Measurements from ENCODE around the gene ABCB9.

ABCB9 gene

GRCh38 chr12:122994781-122995502, 28.7 kb upstream of the ABCB9 start:
- DNase-seq (ENCODE audit: low spot score): no peak

DNA sequence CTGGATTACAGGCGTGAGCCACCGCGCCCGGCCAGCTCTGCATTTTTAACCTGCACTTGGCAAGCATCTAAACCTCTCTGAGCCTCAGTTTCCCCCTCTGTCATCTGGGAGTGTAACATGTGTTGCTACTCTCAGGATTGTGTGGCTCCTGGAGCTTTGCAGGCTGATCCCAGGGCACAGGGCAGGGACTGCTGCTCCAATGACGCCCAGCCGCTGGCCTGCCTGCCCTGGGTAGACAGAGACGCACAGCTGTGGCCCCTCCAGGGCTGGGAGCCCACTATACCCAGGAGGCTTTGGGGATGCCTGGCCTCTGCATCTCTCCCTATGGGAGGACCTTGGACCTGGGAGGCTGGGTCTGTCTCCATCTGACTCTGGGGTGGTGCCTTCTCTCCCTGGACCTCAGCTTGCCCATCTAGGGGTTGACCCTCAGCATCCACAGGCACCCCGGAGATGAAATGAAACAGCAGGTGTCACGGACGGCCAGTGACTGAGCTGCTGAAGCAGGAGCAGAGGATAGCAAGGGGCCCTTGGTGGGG, 27.9 kb upstream of the ABCB9 start:
- DNase-seq (ENCODE audit: low spot score): no peak

- no peak for DNase-seq (ENCODE audit: low spot score)
These were observed 26.1 kb upstream of the ABCB9 start for GRCh38 chr12:122992386-122992785.

GRCh38 chr12:122991623-122992275, 25.5 kb upstream of the ABCB9 start:
- no peak for DNase-seq (ENCODE audit: low spot score)

DNA sequence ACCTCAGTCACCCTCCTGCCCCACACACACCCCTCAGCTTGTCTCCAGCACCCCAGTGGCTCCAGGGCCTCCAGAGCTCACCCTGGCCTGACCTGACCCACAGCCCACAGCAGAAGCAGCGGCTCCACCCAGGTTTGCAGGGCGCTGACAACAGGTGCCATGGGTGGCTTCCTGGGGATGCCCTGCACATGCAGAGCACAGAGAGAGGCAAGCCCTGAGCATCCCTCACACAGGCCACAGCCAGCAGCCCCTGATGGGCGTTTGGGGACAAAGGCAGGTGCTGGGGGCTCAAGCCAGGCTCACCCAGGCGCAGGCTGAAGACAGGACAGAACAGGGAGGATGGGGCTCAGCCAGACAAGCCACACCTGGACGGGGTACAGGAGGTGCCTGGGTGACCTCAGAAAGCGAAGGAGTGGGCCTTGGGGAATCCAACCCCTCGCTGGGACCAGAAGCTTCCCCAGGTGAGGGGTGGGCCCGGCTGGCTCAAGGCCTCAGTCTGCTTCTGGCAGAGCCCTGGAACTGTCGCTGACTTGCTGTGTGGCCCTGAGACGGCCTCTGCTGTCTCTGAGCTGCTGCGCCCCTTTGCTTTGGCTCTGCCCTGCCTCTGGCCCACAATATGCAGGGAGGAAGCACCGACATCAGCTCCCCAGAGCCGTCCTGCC, 24.8 kb upstream of the ABCB9 start:
- DNase-seq (ENCODE audit: low spot score): no peak

DNA sequence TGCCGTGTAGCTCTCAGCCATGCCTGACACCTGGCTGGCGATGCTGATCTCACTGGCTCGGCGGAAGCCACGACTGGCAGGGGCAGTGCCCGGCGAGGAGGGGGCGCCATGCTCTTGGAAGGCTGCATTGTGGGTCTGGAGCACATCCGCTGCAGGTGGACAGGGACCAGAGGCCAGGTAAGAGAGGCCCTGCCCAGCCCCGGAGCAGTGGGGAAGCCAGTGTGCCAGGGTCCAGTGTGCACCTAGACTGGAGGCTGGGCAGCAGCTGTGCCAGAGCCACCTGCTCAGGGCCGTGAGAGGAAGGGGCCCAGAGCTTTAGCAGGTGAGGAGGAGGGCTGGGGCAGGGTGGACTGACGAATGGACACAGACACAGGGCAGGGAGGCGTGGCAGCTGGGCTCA, 24.3 kb upstream of the ABCB9 start:
- DNase-seq (ENCODE audit: low spot score): no peak

DNA sequence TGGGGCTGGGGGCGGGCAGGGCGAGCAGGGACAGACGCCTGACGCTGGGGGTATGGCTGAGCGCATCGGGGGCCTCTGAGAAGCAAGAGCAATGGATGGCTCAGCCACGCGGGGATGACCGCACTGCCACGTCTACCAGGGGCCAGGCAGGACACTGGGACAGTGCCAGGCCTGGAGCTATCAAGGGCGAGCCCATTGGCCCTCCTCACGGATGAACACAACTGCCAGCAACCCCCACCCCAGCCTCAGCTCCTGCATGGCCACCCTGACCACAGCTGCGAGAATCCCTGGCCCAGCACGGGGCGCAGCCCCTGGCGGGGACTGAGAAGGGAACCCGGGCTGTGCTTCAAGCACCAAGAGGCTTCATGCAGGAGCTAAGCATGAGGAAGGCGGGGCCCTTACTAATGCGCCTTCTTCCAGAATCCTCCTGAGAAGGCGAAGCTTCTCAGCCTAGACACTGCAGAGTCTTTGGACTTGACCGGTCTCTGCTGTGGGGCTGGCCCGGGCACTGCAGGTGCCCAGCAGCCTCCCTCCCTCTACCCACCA, 23.7 kb upstream of the ABCB9 start:
- no peak for DNase-seq (ENCODE audit: low spot score)

- DNase-seq (ENCODE audit: low spot score): no peak
These were observed 23.1 kb upstream of the ABCB9 start for GRCh38 chr12:122989225-122989839.

DNA sequence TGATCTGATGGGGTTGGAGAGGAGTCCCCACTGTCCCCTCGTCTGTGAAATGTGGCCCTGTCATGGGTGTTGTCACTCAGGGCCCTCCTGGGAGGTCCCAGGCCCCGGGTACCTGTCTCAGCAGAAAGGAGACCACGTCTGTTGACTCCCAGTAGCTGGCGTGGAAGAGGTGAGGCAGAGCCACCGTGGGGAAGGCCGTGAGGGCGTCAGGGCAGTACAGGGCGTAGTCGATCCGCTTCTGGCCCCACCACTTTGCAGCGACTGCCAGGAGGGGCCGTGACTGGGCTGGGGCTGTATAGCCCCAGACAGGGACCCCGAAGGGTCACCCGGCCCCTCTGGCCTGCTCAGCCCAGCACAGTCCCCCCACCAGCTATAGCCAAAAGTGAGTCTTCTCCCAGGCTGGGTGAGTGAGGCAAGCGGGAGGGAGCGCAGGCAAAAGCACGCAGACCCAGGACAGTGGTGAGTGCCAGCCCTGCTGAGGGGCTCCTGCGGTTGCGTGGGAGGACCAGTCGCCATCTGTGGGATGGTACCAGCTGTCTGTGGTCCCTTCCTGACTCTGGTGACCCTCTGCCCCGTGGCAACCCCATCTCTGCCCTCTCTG, 22.4 kb upstream of the ABCB9 start:
- DNase-seq (ENCODE audit: low spot score): no peak

- DNase-seq (ENCODE audit: low spot score): no peak
These were observed 21.8 kb upstream of the ABCB9 start for GRCh38 chr12:122988036-122988435.

DNA sequence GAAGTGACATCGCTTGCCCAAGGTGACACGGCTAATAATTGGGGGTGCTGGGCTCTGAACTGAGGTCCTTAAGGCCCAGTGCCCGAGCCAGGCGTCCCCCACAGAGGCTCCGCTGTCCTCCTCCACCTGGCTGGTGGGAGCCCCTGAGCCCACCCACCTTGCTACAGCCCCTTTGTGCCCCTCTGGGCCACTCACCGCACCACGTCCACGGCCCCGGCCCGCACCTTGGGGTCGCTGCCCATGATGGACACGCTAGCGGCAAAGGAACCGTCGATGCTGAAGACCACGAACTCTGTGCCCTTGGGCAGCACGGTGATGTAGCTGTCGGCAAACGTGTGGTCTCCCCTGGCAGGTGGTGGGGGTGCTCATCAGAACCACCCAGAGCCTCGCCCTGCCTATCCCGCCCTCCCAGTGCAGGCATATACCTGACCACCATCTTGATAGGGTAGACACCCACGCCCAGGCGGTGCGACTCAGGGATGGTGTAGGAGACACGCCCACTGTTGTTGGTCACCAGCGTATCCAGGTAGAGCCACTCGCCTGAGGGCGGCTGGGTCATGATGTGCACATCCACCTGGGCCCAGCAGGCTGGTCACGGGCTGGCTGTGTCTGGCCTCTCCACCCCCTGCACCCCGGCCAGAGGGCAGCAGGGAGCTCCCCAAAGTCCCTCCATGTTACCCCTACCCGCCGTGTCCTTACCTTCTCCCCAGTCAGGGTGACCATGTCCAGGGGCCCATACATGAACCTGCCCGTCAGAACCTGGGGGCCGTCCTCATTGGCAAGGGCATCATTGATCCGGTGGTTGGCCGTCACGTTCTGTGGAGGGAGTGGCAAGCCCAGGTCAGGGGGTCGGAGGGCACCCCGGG, 21.1 kb upstream of the ABCB9 start:
- DNase-seq (ENCODE audit: low spot score): no peak

- DNase-seq (ENCODE audit: low spot score): no peak
These were observed 20.1 kb upstream of the ABCB9 start for GRCh38 chr12:122986258-122986871.

DNA sequence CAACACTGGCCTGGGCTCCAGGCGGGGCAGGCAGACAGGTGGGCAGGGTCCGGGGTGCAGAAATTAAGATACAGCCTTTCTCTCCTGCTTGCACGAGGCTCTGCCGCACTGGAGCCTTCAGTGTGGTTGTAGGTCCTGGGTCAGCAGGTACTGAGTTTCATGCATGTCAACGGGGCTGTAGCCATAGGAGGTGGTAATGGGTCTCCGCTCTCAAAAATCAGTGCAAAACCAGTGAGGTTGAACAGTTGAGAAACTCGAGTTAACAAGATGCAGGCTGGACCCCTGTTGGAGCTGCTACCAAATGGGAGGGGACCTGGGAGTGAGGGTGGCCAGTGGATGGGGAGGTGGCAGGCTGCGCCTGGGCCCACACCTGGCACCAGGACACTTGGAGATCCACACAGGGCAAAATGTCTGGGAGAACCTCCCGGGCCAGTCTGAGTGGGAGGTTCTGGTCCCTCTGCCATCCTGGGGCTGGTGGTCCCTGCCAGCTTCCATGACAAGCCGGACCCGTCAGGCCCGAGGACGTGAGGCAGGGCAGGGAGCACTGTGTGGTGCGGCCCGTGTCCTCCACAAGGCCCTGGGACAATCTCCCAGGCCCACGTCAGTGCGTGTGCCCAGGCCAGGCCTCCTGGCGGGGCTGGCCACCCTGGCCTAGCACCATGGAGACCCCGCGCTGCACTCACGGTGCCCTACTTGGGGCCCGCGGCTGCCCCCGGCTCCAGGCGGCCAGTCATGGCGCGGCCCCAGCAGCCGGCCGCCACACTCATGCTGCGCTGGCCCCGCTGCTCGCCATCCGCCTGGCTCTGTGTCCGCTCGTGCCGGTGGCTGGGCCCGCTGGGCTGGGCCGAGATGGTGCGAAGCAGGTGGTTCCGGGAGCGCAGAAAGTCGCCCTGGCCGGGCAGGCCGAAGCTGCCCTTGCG, 19.3 kb upstream of the ABCB9 start:
- no peak for DNase-seq (ENCODE audit: low spot score)

GRCh38 chr12:122984612-122985337, 18.5 kb upstream of the ABCB9 start:
- DNase-seq (ENCODE audit: low spot score): no peak

DNA sequence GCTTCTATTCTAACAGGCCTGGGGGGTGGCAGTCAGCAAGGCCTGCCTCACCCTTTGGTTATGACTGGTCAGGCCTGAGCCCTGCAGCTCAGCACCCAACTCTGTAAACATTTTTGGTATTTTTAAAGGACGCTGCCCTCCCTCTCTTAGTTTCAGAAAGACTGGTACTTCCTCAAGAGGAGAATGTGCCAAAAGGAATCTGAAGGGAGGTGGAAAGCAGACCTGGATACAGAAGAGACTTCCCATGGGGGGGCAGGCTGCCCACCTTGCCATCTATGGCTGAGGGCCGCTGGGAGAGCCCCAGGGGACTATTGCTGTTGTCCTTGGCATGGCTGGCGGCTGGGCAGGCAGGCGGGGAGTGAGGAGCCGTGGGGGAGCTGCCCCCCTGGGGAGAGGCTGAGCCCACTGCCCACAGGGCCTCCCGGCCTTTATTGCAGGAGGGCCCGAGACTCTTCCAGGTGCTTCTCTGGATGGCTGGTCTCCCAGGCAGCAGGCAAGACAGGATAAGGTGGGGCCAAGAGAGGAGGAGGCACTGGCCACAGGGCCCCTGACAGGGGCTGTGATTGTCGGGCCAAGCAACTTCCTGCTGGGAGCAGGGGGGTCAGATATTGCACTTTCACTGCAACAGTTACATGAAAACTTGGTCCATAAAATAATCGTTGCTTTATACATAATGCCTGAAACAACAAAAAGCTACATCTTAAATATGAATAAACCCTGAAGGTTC, 17.7 kb upstream of the ABCB9 start:
- no peak for DNase-seq (ENCODE audit: low spot score)

- DNase-seq (ENCODE audit: low spot score): no peak
These were observed 16.9 kb upstream of the ABCB9 start for GRCh38 chr12:122982963-122983788.

DNA sequence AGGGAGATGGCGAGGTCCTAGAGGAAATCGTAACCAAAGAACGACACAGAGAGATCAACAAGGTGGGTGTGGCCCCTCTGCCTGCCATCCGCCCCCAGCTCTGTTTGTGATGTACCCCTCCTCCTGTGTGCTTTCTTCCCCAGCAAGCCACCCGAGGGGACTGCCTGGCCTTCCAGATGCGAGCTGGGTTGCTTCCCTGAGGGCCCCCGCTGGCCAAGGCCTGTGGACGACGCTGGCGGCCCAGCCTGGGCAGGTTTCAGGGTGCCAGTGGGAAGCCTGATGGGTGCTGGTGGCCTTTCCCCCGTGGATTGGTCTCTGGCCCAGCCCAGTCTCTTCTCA, 16.2 kb upstream of the ABCB9 start:
- DNase-seq (ENCODE audit: low spot score): no peak

All from hepatic stellate cell (primary cell).